Activated naive CD4-positive, alpha-beta T cell treated with anti-CD3 and anti-CD28 coated beads, Interleukin-2, amount 50 U/mL, for 16 hours (primary cell): ENCODE data around the gene CADM3.

Source experiments
- DNase-seq: peaks from one replicate; pipeline ENCODE4 v3.0.0-alpha.2; 2020

CADM3 gene

DNA sequence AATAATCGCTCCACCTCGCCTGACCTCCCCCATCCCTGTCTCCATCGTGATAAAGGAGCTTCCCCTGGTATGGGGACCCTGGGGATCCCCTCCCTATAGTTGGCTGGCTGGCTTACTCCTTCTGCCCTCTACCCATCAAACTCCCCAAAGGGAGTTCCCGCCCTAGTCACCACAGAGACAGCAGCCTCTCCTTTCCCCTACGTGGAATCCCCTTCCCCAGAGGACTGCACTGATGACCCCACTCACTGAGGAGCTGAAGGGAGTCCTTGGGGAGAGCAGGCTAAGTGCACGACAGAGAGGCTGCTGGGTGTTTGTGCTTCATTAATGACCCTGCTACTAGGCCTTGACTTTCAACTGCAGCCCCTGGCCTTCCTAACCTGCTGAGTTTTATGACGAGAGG, 1.9 kb downstream of the CADM3 start:
- DNase-seq = no peak

DNA sequence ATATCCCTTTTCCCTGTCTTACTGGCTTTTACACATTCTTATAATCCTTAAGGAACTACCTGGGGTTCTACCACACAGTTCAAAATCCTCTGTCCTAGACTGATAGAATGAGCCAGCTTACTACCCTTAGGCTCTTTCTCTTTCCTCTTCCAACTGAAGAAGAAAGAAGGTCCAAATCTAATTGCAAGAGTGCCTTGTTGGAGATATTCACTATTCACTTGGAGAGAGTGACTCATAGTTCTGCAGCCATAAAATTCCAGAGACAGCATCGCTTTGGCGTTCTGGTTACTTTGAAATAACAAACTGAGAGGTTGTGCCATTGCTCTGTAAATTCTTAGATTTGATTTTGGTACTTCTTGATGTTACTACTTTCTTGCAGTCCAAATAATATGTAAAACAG, 4.2 kb downstream of the CADM3 start:
- no peak for DNase-seq

DNA sequence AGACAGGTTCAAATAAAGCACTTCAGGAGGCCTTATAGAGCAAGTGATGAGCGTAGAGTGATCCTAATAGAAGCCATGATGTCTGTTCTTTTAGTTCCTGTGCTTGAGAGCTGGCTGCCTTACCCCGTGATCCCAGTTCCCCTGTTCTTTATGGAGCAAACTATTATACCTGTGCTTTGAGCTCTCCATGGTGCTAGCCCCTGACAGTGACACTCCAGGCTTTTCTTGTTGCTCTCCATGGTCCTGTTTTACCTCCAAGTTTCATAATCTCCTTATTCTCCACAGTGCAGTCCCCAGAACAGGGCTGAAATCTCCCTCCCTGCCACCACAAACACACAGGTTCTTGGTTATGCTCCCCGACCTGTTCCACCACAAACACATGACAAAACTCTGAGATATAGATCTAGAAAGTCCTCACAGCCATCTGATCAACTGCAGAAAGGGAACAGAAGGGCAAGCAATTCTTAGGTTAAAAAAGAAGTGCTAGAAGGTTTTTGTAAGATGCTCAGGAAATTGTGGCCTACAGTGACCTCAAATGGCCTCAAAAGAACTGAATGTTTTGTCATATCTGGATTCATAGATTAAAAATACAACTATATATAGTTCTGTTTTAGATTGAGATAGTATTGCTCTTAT, 6.0 kb downstream of the CADM3 start:
- DNase-seq = no peak

DNA sequence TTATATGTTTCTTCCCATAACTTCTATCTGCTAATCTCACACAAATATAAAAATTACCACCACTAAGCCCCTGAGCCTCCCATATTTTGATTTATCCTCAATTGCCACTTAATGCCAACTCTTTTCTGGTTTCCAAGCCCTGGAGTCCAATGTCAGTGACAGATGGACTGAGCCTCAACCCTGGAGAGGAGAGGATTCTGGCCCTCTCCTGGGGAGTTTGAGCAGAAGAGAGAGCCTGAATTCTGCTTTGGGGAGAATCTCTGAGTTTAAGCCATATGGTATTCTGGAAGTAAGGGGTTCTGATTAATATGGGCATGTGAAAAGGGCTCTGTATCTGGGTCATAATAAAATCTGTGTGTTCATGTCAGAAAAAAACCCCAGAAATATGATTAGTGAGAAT, 8.5 kb downstream of the CADM3 start:
- DNase-seq = no peak

DNA sequence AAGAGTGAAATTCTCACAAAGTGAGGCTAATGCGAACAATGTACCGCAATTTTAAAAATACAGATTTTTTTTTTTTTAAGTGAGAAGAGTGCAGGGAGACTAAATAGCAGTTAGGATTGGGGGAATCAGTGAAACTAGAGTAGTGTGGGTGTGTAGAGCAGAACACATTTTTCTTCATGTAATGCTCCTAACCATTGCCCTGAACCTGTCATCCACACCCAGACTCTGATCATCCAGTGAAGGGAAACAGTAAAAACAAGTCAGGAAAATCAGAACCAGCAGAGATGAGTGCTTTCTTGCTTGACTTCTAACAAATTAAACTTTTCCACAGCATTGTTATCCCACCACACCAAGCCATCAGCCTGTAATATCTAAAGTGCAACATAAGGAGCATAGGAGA, 9.1 kb downstream of the CADM3 start:
- no peak for DNase-seq

DNA sequence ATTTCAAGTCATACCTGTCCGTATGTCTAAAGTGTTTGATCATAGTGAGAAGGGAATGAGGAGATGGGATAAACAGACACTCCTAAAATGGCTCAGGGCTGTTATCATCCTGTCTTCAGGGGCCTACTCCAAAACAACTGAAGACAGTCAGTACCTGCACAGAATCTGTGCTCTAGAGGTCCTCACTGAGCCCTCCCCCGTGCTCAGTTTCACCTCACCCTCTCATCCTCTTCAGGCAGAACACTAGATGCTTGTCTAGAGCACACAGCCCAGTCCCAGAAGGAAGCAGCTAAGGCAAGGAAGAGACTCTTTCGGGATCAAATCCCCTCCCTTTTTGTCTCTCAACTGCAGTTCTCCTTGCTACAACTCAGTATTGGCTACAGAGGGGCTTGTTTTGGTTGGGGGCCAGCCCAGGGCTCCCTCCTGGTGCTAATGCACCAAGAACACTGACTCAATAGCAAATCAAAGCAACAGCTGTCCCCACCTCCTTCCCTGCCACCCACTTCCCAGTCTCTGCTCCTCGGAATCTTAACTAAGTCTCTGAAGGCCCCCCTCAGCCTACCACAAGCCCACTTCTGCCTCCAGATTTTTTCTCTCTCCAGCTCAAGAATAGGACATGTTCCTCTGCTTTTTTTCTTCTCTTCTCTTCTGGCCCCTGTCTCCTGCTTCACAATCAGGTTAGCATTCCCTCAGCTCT, 10.1 kb downstream of the CADM3 start:
- no peak for DNase-seq

DNA sequence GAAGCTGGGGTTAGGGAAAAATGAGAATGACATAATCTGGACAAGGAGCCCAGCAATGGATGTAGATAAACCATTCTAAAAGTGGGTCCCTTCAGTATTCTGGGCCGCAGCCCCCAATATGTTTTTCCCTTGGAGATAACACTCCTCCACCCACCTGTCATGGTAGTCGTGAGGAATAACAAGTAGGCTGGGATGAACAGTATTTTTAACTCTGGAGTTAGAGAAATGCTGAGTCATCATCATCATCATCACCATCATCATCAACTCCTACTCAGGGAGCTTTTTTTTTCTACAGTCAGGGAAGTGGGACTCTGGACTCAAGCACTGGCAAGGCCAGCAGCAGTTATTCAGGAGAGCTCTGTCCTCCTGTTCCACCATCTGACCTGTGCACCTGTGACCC, 12.8 kb downstream of the CADM3 start:
- DNase-seq = no peak

DNA sequence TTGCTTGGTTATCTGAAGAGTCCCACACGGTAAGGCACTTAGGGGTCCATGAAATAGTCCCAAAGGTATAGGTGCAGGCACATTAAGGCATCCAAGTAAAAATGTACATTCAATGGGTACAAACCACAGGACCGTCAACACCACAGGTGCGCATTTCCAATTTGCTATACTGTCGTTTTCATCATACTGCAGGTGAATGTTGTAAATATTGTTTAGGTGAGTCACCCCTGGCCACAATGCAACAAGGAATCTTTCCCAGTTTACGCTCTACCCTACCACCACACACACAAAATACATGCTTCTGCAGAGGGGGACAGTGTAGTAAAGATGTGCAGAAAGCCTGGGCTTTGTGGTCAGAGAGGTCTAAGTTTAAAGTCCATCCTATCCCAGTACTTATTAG, 13.7 kb downstream of the CADM3 start:
- no peak for DNase-seq

DNA sequence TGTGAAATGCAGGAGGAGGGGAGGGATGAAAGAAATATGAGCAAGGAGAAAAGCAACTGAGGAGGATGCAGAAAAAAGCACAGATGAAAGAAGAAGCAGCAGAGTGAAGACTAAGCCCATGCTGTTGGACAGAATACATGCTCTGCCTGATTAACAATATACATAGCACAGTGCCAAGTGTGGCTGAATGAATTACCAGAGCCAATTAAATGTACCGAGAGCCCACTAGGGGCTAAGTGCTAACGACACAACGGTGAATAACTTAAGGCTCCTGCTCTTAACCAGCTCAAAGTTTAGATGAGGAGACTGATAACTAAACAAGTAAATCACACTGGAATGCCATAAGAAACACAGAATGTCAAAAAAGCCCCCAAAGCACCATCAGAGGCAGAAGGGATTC, 15.6 kb downstream of the CADM3 start:
- no peak for DNase-seq

DNA sequence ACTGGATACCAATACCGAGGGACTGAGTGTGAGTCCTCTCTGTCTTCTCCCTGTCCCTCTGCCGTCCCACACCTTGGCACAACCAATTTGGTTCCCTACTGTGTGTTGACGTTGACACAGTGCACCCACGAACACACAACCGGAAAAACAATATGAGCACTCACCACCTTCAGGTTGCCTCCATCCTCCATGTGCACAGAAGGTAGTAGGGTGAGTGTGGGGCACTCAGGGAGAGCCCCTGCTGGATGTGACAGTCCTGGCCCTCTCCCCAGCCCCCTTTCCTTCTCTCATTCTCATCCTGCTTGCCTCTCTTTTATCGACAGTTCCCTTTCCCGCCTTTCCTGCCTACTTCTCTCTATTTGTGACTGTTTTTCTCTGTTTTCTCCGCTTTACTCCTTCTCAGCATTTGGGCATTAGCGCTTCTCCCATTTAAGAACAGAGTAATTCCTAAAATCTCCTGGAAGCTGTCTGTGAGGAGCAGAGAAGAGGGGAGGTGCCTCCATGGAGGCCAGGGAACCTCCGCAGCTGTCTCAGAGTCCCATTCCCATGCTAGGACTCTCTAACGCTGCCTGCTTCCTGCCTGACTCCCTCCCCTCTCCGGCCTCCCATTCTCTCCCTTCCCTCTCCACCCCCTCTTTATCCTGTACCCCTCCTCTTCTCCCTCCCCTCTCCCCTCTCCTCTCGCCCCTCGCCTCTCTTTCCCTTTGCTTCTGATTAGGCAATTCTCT, 16.4 kb downstream of the CADM3 start:
- DNase-seq = no peak

DNA sequence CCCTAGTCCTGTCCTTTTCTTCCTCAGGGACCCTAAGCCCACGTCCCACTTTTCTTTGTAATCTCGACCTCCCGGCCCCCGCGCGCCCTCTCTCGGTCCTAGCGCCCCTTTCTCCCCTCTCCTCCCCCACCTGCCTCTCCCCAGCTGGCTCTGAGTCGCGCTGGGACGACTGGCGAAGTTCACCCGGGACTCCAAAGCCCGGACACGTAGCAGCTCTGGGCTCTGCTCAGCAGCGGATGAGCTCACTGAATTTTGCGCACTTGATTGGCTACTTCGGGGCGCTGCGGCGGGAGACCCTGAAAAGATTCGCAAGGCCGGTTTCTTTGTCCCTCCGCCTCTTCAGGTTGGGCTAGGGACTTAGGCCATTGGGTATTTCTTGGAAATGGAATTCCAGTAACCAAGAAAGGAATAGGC, 17.0 kb downstream of the CADM3 start:
- DNase-seq = no peak

DNA sequence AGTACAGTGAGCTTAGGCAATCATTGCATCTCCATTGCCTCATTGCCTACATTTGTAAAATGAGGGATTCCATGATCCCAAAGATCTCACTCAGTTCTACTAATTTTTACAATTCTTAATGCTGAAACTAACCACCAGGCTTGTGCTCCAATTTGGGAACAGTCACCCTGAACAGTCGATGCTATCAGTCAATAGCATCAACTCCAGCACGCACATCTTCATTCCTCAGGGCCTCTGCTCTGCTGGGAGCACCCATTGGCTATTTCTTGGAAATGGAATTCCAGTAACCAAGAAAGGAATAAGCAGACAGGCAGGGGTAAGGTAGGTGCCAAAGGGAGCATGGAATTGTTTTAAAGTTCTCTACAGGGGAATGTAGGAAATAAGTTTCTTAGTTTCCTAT, 19.0 kb downstream of the CADM3 start:
- DNase-seq = no peak

DNA sequence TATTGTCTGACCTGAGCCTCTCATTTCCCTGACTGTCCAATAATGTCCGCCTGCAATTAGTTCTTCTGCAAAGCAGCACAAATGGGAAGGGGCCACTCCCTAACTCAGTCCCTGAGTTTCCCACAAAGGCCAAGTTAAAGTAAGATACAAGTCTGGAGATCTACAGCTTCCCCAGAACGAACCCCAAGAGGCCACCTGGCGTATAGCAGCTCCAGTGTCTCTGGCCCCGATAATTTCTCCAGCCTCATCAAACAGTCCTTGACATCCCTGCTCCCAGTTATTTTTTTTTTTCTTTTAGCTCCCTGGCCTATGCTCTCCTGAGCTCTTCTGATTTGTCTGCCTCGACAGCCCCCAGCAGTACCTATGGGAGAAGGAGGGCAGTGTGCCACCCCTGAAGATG, 25.1 kb downstream of the CADM3 start:
- no peak for DNase-seq

DNA sequence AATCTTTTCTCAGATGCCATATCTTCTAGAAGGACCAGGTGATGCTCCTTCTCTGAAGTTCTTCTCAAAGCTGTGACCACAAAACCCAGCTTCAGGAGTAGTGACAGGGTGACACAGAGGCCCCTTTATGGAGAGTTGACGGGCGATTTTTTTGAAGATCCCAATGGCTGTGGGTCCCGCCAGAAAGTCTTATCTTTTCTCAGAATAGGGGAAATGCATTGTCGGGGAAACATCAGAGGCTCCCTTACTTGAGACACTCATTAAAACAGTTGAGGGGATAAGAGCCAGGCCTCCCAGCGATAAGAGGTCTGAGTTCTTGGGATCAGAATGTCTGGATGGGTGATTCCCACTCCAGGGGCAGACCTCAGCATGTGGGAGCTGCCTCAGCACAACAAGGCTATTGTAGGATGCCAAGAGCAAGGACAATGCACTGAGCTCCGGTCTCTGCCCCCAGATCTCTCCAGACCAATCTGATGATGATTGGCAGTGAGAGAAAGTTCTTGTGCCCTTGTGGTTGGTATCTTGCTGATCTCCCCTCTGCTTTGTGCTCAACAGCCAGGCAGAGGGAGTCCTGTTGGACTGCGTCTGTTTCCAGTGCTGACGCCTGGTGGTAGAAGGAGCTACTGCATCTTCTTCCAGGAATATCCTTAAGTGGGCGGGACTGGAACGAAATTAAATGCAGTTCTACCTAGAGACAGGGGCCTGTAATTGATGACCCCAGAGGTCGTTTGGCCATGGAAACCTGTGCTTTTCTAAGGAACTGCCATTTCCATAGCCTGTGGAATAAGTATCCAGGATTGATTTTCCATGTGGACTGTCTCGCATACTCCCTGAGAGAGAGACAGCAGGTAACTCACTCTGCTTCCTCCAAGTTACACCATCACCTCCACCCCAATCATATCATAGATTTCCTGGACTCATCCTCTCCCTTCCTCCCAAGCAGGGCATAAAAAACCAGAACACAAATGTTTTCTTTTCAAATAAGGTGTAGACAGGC, 26.4 kb downstream of the CADM3 start:
- peak; percentile 32 for DNase-seq

DNA sequence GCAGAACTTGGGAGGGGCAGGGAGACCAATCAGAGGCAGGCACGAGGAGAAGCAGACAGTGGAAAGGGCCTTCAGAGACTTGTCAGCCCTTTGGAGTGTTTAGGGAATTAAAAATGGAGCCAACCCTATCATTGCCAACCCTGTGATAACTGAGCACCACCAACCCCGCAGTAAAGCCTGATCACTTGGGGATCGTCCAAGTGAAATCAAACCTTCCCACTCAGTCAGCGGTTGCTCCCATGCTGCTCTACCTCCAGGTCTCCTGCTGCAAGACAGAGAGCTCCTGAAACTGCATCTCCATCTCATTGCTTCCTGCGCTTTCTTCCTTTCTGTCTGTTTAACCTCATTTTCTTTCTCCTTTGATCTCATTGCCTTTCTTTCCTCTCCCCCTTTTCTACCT, 28.5 kb downstream of the CADM3 start:
- DNase-seq = no peak

DNA sequence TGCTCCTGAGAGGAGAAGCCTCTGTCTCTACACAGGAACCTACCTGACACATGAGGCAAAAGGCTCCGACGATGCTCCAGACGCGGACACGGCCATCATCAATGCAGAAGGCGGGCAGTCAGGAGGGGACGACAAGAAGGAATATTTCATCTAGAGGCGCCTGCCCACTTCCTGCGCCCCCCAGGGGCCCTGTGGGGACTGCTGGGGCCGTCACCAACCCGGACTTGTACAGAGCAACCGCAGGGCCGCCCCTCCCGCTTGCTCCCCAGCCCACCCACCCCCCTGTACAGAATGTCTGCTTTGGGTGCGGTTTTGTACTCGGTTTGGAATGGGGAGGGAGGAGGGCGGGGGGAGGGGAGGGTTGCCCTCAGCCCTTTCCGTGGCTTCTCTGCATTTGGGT, 29.4 kb downstream of the CADM3 start:
- DNase-seq = no peak

DNA sequence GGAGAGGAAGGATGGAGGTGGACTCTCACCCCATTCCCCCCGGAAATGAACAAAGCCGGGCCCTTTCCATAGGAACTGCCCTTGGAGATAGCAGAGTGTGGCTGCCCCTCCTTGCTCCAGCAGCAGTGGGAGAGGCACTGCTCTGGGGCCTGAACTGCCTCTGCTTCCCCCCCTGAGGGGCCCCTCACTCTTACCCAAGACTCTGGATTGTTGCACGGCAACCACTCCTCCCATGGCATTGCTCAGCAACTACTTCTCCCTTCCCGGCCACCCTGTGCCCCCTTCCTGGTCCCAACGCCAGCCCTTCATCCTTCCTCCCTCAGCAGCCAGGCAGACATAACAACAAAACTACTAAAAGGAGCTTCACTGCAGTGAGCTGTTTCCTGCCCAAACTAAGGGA, 30.2 kb downstream of the CADM3 start:
- DNase-seq = no peak

DNA sequence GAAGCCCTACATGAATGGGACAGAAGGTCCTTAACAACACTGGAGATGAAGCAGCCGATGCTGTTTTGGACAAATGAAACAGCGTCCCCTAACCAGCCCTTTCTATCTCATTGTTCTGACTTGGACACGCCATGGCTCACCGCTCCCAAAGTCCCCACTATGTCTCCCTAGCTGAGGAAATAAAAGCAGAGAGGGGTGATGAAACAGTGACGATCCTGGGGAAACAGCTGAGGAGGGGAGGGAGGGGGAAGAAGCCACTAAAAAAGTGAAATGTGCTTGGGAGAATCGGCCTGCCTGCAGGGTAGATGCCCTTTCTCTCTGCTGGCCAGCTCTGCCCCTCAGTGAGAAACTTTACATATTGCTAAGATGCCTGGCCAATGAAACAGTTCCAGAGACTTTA, 32.2 kb downstream of the CADM3 start:
- no peak for DNase-seq

DNA sequence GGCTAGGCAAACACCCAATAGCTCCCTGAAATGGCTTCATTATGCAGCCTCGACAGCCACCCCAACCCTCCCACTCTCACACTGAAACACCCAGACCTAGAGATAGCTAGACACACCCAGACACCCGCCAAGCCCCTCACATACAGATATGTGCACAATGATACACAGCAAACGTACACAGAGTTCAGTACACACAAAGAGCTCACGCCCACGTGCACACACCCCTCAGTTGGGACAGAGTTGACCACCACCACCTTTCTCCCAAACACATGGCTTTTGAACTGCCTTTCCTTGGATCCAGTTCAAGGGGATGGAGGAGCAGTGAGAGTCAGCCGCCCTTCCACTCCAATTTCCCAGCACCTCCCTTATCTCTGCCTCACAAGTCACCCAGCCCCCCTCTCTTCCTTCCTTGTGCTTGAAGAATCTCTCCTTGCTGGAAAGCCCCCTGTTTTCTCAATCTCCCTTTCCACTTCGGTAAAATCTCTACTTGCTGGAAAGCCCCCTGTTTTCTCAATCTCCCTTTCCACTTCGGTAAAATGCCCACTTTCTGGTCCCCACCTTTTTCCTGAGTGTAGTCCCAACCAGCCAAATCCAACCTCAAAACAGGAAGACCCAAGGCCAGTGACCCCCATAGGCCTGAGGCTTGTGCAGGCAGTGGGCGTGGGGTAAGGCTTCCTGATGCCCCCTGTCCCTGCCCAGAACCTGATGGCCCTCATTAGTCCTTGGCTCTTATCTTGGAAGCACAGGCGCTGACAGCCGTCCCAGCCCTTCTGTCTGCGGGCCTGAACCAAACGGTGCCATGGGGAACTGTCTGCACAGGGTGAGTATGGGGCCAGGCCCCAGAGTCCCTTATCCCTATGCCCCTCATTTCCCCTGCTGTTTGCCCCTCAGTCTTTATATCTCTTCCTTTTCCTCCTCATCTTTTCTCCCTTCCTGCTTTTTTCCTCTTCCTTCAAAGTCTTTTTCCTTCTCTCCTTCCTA, 33.0 kb downstream of the CADM3 start, which contains the start of gene ACKR1:
ACKR1 (plus strand) TSS at position 715 of the 981 bp plus-strand sequence; CDS start at position 800, 85 bp downstream.
- DNase-seq = no peak

DNA sequence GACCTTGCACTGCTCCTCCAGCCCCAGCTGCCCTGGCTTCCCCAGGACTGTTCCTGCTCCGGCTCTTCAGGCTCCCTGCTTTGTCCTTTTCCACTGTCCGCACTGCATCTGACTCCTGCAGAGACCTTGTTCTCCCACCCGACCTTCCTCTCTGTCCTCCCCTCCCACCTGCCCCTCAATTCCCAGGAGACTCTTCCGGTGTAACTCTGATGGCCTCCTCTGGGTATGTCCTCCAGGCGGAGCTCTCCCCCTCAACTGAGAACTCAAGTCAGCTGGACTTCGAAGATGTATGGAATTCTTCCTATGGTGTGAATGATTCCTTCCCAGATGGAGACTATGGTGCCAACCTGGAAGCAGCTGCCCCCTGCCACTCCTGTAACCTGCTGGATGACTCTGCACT, 33.8 kb downstream of the CADM3 start:
- DNase-seq = no peak

DNA sequence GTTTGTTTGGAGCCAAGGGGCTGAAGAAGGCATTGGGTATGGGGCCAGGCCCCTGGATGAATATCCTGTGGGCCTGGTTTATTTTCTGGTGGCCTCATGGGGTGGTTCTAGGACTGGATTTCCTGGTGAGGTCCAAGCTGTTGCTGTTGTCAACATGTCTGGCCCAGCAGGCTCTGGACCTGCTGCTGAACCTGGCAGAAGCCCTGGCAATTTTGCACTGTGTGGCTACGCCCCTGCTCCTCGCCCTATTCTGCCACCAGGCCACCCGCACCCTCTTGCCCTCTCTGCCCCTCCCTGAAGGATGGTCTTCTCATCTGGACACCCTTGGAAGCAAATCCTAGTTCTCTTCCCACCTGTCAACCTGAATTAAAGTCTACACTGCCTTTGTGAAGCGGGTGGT, 34.7 kb downstream of the CADM3 start:
- no peak for DNase-seq

DNA sequence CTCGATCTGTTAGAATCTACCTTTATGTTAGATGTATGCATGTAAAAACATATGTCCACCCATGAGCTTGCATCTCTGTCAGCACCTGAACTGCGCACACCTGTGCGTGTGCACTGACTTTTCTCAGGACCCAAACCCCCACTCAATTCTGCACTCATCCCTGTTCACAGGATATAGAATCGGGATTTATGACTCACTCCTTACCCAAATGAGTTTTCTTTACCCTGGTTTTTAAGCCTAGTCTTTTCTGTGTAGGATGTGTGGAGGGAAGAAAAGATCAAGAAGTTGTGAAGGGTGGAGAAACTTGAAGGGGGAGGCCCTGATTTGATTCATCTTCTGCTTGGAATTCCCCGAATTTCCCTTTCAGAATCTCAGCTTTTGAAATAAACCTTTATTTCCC, 35.7 kb downstream of the CADM3 start:
- DNase-seq = no peak
